HG03045 (cell line): ENCODE measurements around the gene GFRA1.

ENCODE experiments used
- ATAC-seq: cut with Tn5 transposase; IDR thresholded peaks from one replicate; pipeline ENCODE4 v1.9.1; 2021; ENCODE audit warnings: mild to moderate bottlenecking, moderate library complexity; ENCODE audit not compliant: unreplicated experiment

GFRA1 gene

DNA sequence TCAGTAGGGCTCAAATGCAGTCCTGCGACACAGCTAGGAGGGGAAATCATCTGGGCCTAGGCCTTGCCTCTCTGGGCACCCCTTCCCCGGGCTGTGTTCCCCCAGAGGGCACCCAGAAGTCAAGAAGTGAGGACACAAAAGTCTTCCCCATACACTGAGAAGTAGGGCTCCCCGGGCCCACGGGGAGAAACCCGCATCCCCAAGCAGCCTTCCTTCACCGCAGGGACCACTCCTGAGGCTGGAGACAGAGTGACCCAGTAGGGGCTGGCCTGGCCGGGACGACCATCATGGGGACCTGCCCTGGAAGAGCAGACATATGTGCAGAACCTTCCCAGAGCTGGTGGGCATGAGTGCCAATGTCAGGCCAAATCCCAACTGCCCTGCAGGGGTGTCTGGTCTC is 163.5 kb downstream of the GFRA1 start:
- no peak for ATAC-seq

DNA sequence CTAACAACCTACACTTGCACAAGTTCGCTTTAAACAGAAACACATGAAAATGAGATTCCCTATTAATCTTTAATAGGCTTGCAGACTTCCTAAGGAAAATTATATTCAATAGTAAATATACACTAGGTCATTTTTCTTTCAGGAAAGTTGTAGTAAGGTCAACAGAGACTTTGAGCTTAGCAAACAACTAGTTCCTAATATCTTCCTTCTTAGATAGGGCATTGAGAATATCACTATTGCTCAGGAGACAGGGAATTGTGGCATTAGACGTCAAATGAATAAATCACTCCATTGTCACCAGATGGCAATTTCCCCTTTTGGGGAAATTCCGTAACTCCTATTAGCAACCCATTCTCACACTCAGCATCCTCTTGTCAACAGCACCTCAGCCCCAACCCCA is 164.9 kb downstream of the GFRA1 start:
- no peak for ATAC-seq

DNA sequence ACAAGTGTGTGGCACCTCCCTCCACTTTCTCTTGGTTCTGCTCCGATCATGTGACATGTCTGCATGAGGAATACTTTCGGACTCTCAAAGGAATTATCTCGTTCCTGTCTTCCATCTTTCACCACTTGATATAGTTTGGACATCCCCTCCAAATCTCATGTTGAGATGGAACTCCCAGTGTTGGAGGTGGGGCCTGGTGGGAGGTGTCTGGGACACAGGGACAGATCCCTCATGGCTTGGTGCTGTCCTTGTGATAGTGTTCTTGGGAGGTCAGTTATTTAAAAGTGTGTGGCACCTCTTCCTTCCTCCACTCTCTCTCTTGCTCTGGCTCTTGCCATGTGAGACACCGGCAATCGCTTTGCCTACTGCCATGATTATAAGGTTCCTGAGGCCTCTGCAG is 166.4 kb downstream of the GFRA1 start:
- ATAC-seq = no peak

DNA sequence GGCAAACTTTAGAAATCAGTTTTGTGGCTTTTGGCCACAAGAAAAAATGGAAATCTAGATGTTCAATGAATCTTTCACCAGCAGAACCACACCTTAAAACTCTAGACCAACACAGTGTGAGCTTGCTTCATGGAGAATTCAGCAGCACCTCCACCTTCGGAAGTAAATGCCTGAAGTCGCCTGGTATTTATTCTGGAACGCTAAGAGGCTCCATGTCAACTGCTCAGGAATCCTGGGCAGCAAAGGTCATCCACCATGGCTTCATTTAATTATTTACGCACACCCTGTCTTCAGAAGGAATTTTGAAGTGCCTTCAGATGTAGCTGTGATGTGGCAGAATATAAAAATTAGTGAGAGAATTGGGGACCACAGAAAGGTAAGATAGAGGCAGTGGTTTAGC is 167.7 kb downstream of the GFRA1 start:
- no peak for ATAC-seq

DNA sequence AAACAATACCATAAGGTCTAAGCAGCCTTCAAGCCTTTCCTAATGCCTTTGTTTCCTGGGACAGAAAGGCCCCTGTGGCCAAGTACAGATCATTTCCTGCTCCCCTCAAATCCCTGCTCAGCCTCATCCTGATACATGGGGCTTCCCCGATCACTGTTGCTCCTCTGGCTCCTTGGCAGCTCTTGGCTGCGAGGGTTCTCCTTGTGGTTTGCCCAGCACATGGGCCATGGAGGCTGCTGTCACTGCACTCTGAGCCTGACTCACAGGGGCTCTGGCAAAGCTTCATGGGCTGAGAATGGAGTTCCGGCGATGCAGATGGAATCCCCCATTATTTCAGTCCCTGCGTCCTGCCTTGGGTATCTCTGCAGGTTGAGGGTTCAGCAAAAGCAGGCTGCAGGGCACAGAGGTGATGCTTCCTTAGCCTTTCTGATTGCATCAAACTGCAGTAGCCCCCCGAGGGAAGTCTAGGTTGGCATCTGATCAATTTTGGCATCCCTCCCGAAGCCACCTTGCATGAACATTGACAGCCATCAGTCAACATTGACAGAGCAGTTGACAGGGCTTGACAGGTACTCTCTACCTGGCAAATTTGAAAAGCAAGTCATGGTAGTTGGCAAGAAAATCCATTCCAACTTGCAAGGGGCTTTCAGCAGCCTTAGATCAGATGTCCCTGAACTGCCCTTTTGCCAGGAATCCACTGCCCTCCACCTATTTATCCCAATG is 168.6 kb downstream of the GFRA1 start:
- ATAC-seq = no peak

DNA sequence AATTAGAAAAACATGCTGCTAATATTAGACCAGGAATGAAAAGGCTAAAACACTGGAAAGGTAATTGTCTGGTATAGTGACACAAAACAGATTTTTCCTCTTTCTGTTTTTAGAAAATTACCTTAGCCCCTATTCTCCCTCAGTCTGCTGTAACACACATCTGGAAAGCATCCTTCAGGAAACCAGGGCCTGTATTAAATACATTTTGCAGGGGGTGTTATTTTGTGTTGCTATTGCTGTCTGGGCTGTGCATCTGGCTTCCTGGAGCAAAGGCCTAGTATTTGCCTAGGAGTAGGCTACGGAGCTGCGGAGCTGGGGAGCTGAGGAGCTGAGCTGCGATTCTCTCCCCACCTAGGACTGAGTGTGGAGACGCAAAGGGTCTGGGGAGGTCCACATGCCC is 169.3 kb downstream of the GFRA1 start:
- no peak for ATAC-seq

DNA sequence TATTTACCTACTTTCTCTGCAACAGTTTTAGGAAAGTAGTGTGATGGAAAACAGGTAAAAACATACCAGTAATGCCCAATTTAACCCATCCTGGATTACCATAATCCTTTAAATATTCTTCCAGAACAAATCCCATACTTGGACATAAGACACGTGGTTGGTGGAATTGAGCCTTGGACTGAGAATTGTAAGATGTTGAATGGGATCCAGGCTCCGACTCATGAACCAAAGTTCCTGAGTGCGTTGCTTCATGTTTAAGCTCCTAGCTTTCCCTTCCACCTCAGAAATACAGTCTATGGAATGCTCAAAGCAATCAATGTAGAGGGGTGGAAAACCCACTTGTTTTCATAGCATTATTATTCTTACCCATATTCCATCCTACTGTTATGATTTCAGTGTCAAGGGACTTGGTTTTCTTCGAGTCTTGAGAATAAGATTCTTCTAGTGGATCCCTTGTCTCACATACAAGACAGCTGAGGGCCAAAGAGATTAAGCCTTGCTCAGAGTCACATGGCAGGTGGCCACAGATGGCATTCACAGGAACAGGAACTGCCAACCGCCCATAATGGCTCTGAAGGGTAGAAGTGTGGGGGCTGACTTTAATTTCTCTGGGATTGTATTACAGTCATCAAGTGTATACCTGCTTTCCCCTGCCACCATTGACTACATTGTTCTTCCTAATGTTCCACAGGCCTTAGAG is 171.2 kb downstream of the GFRA1 start:
- ATAC-seq = no peak

DNA sequence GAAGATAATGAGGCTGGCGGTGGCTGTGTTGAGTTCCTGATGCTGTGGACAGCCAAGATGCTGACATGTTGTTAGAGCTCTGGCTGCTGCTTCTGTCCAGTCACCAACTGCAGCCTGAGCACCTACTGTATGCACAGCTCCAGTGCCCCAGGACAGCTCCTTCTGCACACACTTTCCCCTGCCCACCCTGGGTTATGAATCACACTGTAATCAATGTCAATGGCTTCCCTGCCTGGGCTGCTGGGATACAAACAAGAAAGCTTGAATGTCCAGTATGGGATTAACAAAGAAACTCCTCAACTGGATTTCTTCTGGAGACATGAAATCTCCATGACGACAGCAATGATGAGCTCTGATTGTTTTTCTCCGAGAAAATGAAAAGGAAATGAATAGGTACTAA is 172.0 kb downstream of the GFRA1 start:
- no peak for ATAC-seq

DNA sequence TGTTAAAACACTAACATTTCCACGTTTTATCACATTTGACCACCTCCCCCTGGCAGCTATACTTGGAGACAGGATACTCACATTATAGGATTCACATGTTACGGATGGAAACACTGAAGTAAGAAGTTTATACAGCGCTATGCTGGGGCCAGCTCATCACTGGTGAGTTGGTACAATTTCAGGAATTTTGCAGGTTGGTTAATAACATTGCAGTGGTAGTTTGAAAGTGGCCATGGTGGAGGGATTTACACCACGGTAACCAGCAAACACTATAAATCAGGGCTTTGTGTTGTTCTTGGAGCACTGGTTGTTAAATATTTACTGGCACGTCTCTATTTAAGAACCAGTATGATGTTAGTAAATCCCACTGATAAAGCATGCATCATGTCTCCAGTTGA is 174.0 kb downstream of the GFRA1 start:
- ATAC-seq = no peak

DNA sequence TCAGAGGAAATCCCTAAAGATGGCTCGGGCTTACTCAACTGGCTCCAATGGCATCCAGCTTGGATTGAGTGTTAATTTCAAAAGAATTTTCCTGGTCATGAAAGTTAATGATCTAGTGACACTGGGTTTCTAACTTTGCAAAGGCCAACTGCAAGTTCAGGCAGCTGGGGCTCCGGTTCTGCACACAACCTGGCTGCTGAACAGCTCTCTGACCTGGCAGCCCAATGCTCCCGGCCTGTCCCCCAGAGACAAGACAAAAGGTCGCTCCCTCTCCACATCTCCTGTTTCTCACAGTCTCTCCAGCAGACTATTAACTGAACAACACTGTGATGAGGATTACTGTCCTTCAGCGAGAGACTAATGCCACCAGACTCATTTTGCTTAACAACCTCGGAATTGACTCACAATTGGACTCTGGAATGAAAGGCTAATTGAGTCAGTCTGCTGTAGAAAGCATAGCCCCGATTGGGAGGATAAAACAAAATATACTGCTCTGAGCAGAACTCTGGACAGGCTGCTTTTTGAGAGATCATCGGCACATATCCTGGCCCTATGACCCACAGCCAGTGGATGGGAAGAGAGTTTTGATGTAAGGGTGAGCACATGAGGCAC is 174.5 kb downstream of the GFRA1 start:
- no peak for ATAC-seq

DNA sequence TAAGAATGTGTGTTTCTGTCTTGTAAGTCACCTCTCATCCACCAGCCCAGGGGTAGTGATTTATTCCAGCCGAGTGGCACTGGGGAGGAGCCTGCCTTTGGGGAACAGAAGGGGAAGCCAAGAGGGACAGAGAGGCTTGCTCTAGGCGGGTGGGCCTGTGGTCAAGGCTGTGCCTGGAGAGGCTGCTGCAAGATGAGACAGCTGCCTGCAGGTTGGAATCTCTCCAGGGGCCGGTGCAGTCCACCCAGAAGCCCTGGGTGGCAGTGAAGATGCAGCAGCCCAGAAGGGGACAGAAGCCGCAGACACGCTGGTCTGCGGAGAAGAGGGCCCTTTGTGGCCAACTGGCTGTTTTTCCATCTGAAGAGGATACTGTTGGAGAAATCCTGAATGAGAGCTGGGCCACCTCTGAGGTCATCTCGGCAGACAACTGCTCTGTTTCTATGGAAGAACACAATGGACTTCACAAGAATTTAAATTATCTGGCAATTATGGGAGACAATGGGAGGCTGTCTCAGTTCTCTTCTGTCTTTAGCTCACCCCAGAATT is 175.7 kb downstream of the GFRA1 start:
- no peak for ATAC-seq

DNA sequence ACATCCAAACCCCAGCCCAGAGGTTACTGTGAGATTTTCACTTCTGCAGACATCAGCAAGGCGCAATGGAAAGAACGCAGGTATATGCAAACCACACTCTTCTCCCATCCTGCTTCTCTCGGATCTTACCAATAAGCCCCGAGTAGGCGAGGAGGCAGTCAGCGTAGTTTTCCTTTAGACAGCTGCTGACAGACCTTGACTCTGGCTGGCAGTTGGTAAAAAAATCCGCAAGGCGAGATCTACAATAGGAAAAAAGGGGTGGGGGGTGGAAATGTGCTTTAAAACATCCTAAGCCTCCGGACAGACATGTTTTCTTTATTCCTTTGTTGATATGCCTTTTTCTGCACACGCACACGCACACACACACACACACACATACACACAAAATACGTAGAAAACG is 176.5 kb downstream of the GFRA1 start:
- no peak for ATAC-seq

DNA sequence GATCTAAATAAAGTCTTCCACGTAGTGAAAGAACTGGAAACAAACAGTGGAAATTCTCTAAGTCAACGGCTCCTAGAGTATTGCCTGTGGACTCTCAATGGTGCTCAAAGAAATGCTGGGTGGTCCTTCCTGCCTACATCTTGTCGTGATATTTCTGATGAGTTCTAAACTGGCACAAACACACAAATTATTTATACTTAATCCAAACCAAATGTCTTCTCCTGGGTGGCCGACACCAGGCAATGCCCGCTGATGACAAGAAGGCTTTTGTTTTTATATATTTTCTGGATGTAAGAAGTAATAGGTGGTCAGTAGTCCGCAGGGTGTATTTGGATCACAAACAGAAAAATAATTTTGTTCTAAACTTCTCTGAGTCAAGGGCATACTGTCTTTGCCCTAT is 178.7 kb downstream of the GFRA1 start:
- no peak for ATAC-seq

DNA sequence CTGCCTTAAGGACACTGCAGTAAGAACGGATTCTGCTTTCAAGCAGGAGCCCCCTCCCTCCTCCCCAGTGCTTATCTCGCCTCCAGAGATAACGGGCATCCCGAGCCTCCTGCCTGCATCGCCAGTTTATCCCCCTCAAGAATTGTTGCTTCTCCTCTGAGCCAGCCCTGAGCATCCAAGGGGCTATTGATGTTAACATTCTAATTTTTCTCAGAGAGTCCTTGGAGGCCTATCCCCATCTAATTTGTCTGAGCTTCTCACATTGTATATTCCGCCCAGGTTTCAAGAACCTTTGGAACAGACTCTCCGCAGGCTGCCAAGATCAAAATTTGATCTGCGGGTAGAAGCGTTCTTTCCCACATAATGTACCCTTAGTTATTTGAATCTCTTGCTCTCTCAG is 180.0 kb downstream of the GFRA1 start:
- no peak for ATAC-seq

DNA sequence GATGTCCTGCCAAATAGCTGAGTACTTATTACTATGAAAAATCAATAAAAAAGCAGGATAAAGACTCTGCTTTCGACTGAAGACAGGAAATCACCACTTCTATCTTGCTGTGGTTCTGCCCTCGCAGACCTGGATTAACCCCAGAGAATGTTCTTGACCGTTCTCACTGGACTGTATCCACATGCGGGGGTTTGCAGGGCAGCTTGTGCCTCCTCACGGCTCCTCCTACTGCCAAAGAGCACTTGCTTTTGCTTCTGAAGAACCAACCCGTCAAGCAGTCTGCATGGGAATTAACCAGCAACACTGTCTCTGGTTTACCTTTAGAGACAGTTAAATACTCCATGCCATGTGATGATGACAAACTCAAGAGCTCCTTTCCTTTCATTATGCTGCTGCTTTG is 184.0 kb downstream of the GFRA1 start:
- ATAC-seq = no peak

DNA sequence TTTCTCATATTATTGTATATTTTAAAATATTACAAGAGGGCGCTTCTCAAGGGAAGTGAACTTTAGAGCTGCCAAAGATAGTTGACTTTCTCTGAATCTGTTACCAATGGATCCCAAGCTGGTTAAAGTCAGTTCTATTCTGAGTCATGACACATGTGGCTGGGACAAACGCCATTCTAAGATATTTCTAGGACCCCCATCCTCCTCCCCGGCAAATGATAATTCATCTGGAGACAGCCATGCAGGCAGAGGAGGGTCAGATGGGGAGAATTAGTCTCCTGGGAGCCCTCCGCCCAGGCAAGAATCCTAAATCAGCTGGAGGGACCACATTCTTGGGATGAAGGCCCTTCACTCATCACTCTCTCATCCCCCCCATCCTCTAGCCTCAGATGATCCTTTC is 187.7 kb downstream of the GFRA1 start:
- ATAC-seq = no peak

DNA sequence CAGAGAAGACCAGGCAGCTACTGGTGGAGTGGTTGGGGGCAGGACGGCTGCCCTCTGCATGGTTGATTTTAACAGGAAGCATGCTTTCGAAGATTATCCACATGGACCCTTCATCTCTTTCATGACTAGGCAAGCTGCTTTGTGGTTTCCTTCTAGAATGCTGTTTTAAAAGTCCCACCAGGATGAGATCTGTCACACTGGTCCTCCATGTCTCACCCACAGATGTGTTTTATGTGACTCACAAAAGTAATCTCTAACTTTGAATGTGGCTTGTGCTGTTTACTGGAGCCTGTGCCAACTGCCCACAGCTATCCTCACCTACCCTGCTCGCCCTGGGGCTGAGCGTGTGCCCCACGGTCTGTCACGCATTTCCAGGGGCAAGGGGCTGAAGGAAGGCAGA is 188.8 kb downstream of the GFRA1 start:
- ATAC-seq = no peak

DNA sequence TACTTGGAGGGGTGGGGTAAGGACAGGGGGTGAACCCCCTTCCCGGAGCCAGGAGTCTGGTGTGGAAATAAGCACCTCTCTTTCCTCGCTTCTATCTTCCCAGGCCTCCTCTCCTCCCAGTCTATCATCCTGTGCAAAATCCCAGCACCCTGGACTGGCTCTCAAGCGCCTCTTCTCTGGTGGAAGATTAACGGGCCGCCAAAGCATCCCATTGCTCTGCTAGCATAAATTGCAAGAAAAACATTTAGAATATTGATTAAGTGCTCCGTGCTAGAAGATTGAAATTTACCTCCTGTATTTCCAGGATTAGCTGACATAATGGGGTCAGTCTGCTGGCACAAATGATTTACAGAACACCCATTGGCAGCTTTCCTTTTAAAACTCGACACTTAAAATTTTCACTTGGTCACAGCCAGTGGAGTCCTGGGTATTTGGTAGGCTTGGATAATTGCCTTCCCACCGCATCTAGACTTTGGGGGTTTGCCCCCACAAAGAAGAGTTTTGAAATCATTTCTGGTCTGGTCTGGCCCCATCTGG is 189.7 kb downstream of the GFRA1 start:
- no peak for ATAC-seq

DNA sequence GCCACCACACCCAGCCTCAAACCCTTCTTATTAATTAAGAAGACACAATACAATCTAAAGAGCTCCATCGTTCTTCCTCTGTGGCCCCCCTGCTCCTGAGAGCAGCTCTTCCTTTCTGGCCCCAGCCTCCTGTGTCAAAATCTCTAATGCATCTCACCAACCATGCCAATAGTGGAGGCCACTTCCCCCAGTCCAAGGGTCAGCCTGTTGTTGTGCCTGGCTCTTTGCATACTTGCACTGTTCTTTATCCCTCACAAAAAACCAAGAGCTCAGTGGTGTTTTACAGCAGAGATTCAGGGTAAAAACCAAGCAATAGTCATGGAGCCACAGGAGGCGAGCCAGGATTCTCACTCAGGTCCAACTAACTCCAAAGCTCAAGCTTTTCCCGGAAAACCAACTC is 190.2 kb downstream of the GFRA1 start:
- ATAC-seq = no peak

DNA sequence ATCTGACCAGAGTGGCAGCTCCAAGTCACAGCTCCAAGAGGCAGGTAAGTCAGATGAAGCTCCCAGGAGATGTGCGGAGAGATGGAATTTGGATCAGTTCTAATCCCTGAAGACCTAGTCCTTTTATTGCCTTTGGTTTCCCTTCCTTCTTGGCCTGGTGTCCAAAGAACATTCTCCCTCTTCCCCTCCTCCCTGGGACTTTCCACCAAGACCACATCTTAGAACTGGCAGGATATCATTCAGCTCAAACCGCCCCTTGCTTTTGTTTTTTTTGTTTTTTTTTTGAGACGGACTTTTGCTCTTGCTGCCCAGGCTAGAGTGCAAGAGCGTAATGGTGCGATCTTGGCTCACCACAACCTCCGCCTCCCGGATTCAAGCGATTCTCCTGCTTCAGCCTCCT is 190.8 kb downstream of the GFRA1 start:
- no peak for ATAC-seq

DNA sequence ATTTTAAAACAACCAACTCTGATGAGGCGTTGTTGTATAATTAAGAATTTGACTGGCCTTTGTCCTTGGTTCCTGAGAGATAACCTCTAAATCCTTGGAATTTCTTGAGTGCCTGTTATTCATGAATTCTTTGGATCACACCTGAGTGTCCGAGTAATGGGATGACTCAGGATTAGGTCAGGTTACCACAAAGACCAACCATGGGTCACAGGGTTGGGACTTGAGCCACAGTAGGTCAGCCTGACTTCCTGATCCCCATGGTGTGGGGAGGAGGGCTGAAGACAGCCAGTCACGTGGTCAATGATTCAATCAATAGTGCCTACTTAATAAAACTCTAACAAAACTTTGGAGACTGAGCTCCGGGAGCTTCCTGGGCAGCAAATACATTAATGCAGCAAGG is 192.5 kb downstream of the GFRA1 start:
- ATAC-seq = no peak

DNA sequence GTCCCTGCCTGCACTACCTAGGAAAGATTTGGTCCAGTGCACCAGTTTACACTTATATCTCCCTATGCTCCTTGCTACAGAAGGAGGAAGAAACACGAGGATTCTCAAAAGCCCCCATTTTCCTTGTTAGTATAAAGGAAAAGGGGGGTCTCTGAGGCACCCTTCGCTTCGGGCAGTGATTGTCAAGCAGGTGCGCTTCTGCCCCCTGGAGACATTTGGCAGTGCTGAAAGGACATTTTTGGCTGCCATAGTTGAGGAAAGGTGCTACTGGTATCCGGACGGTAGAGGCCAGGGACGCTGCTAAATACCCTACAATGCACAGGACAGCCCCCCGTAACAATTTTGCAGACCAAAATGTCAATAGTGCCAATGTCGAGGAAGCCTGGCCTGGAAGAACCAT is 193.7 kb downstream of the GFRA1 start:
- no peak for ATAC-seq
